A549 (cell line): ENCODE measurements around the gene CD82. TPM values are rescaled to one million over a fixed set of nuclear protein-coding genes. Genes with fewer than 3 reads are reported as not detected.
"Not testable (repeated sequence)": the region's sequence is repeated elsewhere in the genome, so short reads cannot be mapped to it uniquely, and the experiment has no call there.

Source experiments
- ATAC-seq, 2 experiments: fragments of 200-7000 bp in 1 of 2; fragments of >200 bp in 1 of 2; cut with Nextera tagmentation in 1 of 2; cut with Tn5 transposase in 1 of 2; 3 replicates each; pipeline versions ENCODE4 v1.8.0 to v1.9.1; 2018 to 2020; ENCODE audit warnings: mild to moderate bottlenecking in 1 of 2, moderate library complexity in 1 of 2
- CTCF ChIA-PET: fragments of 300-600 bp; sonication (Branson Sonifier 250); formaldehyde crosslinking; extraction: SDS; loops from one replicate; lab custom pipeline; 2021; ENCODE audit warnings: antibody characterized with exemption, inconsistent platforms; lab: Yijun Ruan, JAX
- POLR2A ChIA-PET: fragments of 350-600 bp; formaldehyde crosslinking; extraction: SDS; loops from one replicate; lab custom pipeline; 2021; ENCODE audit warnings: antibody characterized with exemption, inconsistent platforms; lab: Yijun Ruan, JAX
- DNase-seq, 2 experiments: peaks; one replicate each; pipeline versions ENCODE4 v3.0.0 to v3.0.0-alpha.2; 2011 to 2016; ENCODE audit warnings: low read depth in 1 of 2, low spot score in 1 of 2
- FAIRE-seq: peaks from 2 replicates; lab custom pipeline; 2011; peaks lifted over from hg19 to GRCh38; lab: Jason Lieb, UNC
- H3K27ac ChIP-seq, 2 experiments: fragments of >200 bp; sonication (Bioruptor Twin); formaldehyde crosslinking; 3 replicates each; pipeline ENCODE4 v1.5.1; 2016 to 2017
- H3K4me1 ChIP-seq: fragments of >200 bp; sonication (Bioruptor Twin); formaldehyde crosslinking; 3 replicates; pipeline ENCODE4 v1.6.1; 2016
- H3K4me2 ChIP-seq: fragments of >200 bp; sonication (Bioruptor Twin); formaldehyde crosslinking; 3 replicates; pipeline ENCODE4 v1.6.1; 2016
- H3K4me3 ChIP-seq: fragments of >200 bp; sonication (Bioruptor Twin); formaldehyde crosslinking; 3 replicates; pipeline ENCODE4 v1.5.1; 2016
- H3K9me3 ChIP-seq: fragments of >200 bp; sonication (Bioruptor Twin); formaldehyde crosslinking; 3 replicates; pipeline ENCODE4 v1.6.1; 2016
- CEBPB ChIP-seq, 2 experiments: fragments of >200 bp in 1 of 2; sonication (Bioruptor Twin) in 1 of 2; formaldehyde crosslinking in 1 of 2; IDR thresholded peaks; 2 replicates each; pipeline ENCODE4 v1.6.1; 2012 to 2016
- MAFK ChIP-seq: fragments of 450-650 bp; IDR thresholded peaks from 2 replicates; pipeline ENCODE4 v1.6.1; 2014; ENCODE audit not compliant: partially characterized antibody
- MYC ChIP-seq: IDR thresholded peaks from 2 replicates; pipeline ENCODE4 v1.6.1; 2012; ENCODE audit warnings: mild to moderate bottlenecking, inconsistent platforms, low read length, improper control_type of control experiment, borderline replicate concordance
- WGBS: methylation state at CpG from one replicate; pipeline ENCODE4 v1.1.6; 2017; ENCODE audit errors: missing lambda C conversion rate; 5-methylcytosine and 5-hydroxymethylcytosine counted together
- polyA plus RNA-seq, 4 experiments: library from polyadenylated mRNA; depleted of rRNA in 3 of 4; stranded (reverse); fragments of >200 nt; fragmentation: RNase III in 1 of 4; extraction: RNeasy Plus Mini Kit Qiagen cat#74134 plus additional on column Dnase treatment in 1 of 4; gene quantifications; 2 replicates in 3 of 4; 3 replicates in 1 of 4; pipeline ENCODE4 v1.2.3, GENCODE V29; 2011 to 2017
- small RNA-seq, 6 experiments: library from RNA; depleted of rRNA; stranded (forward); fragments of <200 nt; gene quantifications; one replicate each; pipeline ENCODE3, GENCODE V24; 2012

The CD82 gene
- polyA plus RNA-seq, 2 of the 4 experiments (the other 2 are of a cell fraction): 2.8 to 3.2 TPM

DNA sequence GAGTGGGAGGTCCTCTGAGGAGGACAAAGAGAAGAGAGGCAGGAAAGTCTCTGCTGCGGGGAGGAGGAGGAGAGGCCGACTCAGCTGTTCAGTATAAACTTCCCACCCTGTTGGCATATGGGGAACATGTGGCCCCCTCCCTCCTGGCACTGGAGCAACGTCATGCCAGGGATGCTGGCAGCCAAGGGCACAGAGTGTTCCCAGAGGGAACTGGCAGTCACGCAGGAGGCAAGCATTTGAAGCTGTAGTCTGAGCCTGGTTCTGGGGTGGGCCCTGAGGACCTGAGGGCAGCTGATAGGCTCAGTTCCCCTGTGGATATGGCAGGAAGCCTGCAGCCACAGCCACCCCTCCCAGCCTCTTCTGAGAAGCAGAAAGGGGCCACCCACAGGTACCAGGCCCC lies 94.2 kb downstream of the CD82 start:
- 8% methylated on average over 4 of the region's 4 CpGs for WGBS
- H3K4me3 ChIP-seq: no peak overlapping the region
- DNase-seq (no peak), FAIRE-seq (no peak), ATAC-seq (no peak)
- H3K4me1 ChIP-seq: no peaks in the 10 kb centered on the region
- POLR2A ChIA-PET: no interaction called here
- no peak for TF ChIP-seq CEBPB (IDR thresholded peaks at IDR 0.05)
- CTCF ChIA-PET: no interaction called here
- H3K27ac ChIP-seq: no peak overlapping the region; a peak in 1 of 6 replicates
- H3K4me2 ChIP-seq: no peak overlapping the region
- no peaks in the 10 kb centered on the region for H3K9me3 ChIP-seq

DNA sequence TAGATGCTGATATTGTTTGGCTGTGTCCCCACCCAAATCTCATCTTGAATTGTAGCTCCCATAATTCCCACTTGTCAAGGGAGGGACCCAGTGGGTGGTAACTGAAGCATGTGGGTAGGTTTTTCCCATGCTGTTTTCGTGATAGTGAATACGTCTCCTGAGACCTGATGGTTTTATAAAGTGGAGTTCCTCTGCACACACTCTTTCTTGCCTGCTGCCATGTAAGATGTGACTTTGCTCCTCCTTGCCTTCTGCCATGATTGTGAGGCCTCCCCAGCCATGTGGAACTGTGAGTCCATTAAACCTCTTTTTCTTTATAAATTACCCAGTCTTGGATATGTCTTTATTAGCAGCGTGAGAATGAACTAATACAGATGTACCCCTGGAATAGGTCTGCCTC lies 95.1 kb downstream of the CD82 start:
- FAIRE-seq, H3K4me2 ChIP-seq, H3K4me1 ChIP-seq, ATAC-seq, H3K27ac ChIP-seq, H3K4me3 ChIP-seq, H3K9me3 ChIP-seq, DNase-seq, POLR2A ChIA-PET: not testable (repeated sequence)
- CTCF ChIA-PET: interaction anchor here (0.7 kb wide), 1 partner anchor 19 kb away, joined by 3 read pairs; no protein-coding TSS in a partner anchor
- 65% methylated on average over 3 of the region's 3 CpGs for WGBS

DNA sequence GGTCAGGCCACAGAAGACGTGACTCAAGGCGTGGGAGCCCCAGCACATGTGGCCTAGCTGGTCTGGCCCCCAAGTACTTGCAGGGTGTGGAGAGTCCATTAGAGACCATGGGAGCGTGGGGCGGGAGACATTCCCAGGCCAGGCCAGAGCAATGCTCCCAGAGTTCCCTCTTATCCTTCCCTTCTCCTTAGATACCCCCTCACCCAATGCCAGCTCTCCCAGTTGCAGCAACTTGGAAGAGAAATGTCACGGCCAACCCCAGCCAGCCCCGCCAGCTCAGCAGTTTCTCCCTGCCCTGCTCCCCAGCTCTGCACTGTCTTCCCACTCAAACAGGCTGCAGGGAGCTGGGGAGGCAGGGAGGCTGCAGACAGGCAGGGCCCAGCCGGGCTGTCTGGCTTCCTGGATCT lies 95.9 kb downstream of the CD82 start:
- H3K27ac ChIP-seq: no peak overlapping the region
- ChIA-PET POLR2A (no interaction called here), CTCF (interaction anchor here (0.6 to 1.1 kb wide), 4 partner anchors 12 to 266 kb away, joined by 3 to 4 read pairs (median 3); no protein-coding TSS in a partner anchor)
- no peaks in the 10 kb centered on the region for H3K4me1 ChIP-seq
- FAIRE-seq (no peak), DNase-seq (no peak), ATAC-seq (peak; percentile 35 to 52; a peak in 4 of 6 replicates)
- 63% methylated on average over 7 of the region's 7 CpGs for WGBS
- TF ChIP-seq MAFK: peak; percentile 36
- TF ChIP-seq MYC: no peak
- no peak overlapping the region for H3K4me3 ChIP-seq
- H3K4me2 ChIP-seq: no peak overlapping the region
- H3K9me3 ChIP-seq: no peaks in the 10 kb centered on the region

Small RNA genes within 50 kb of the gene (small RNA-seq; reads per million reads assigned to genes)
- gene AC104010.1: 0 reads per million in 6 experiments

Other genes starting within 250 kb of the CD82 start
- 0.81 and 0.98 TPM in 2 replicates for gene TSPAN18, start 161.3 kb downstream of the CD82 start, polyA plus RNA-seq (2011; rRNA removed)
- gene TSPAN18, start 161.3 kb downstream of the CD82 start, polyA plus RNA-seq (2017; fragmentation: RNase III; extraction: RNeasy Plus Mini Kit Qiagen cat#74134 plus additional on column Dnase treatment): 4.5 to 5.8 TPM (median 4.8 TPM) in 3 replicates